ENCODE results near the gene MAN2A1.

- no peak for TF ChIP-seq ISL1 (CRISPR knock-in tag; IDR thresholded peaks at IDR 0.05)
- TF ChIP-seq ZNF70 (CRISPR knock-in tag; IDR thresholded peaks at IDR 0.05), result no peak
Measured at GRCh38 chr5:109721741-109722140, 32.0 kb downstream of the MAN2A1 start.
